ENCODE data around the gene POLR2E. TPM values are rescaled to one million over a fixed set of nuclear protein-coding genes. Genes with fewer than 3 reads are reported as not detected.

POLR2E gene
- total and polyA plus RNA-seq, 2 of the 13 experiments (the other 11 are each of a cell fraction or from before 2014, with no cell fraction given), result 140 to 272 TPM

DNA sequence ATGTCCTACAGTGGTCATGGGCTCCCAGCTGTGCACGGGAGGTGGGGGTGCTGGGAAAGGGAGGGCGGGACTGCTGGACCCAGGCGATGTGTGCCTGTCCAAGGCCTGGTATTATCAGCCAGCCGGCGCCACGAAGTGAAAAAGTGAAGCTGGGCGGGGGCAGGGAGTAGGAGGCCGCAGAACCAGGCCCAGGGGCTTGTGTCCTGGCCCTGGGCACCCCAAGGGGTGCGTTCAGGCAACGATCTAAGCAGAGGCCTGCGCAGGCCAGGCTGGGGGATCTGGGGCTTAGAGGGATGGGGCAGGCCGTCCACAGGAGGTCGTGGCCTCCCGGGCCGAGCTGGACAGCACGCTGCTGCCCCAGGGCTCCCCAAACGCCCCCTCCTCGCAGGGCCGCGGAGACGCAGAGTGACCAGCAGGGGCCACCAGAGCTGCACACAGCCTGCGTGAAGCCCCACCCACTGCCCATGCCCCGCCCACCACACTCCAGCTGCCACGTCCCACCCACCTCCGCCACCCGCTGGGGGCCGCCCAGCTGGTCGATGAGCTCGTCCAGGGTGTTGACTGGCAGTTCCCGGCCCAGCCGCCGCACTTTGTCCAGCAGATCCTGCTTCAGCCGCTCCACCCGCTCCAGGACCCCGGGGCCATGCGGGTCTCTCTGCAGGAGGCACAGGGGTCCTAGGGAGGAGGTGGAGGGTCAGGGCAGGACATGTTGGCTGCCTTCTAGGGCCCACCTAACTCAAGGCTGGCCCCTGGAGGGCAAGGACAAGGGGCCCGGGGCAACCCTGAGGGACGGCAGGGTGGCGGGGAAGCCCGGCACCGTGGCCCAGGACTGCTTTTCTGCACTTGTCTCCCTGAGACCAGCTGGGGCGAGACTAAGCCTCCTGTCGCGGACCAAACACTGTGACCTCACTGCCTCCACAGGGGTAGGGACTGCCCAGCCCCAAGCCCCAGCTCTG, 18.1 kb upstream of the POLR2E start (continued):
- TF ChIP-seq ZNF160 (CRISPR knock-in tag; IDR thresholded peaks at IDR 0.05) (0 out of 2 replicates have a peak, but pooled peaks have one; percentile 17), CBX2 (IDR thresholded peaks at IDR 0.05; ENCODE audit: low read depth, low read length) (no peak), CBX2 (CRISPR knock-in tag; IDR thresholded peaks at IDR 0.05; ENCODE audit: low read depth) (no peak), PRPF4 (IDR thresholded peaks at IDR 0.05; ENCODE audit: low read depth, low read length, poor library complexity, severe bottlenecking) (no peak), AFF4 (CRISPR knock-in tag; IDR thresholded peaks at IDR 0.05) (no peak), SOX5 (CRISPR knock-in tag; IDR thresholded peaks at IDR 0.05; ENCODE audit: borderline replicate concordance) (0 out of 2 replicates have a peak, but pooled peaks have one; percentile 38), HMG20A (CRISPR knock-in tag; IDR thresholded peaks at IDR 0.05; ENCODE audit: borderline replicate concordance) (no peak), SPEN (CRISPR knock-in tag; IDR thresholded peaks at IDR 0.05; ENCODE audit: low read depth) (peak; percentile 71), ZNF513 (CRISPR knock-in tag; conservative IDR thresholded peaks at IDR 0.05) (no peak), ZMYM3 (CRISPR knock-in tag; IDR thresholded peaks at IDR 0.05) (peak; percentile 5; the same call in 1 of the 2 replicates), ZBTB44 (CRISPR knock-in tag; IDR thresholded peaks at IDR 0.05) (no peak)
- TF ChIP-seq, protein P1, sequence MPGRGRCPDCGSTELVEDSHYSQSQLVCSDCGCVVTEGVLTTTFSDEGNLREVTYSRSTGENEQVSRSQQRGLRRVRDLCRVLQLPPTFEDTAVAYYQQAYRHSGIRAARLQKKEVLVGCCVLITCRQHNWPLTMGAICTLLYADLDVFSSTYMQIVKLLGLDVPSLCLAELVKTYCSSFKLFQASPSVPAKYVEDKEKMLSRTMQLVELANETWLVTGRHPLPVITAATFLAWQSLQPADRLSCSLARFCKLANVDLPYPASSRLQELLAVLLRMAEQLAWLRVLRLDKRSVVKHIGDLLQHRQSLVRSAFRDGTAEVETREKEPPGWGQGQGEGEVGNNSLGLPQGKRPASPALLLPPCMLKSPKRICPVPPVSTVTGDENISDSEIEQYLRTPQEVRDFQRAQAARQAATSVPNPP (CRISPR knock-in tag; IDR thresholded peaks at IDR 0.05), result no peak
- TF ChIP-seq, protein P2, sequence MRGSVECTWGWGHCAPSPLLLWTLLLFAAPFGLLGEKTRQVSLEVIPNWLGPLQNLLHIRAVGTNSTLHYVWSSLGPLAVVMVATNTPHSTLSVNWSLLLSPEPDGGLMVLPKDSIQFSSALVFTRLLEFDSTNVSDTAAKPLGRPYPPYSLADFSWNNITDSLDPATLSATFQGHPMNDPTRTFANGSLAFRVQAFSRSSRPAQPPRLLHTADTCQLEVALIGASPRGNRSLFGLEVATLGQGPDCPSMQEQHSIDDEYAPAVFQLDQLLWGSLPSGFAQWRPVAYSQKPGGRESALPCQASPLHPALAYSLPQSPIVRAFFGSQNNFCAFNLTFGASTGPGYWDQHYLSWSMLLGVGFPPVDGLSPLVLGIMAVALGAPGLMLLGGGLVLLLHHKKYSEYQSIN (CRISPR knock-in tag; IDR thresholded peaks at IDR 0.05; ENCODE audit: borderline replicate concordance), result no peak
